ENCODE results near the gene PRKN. TPM values are rescaled to one million over a fixed set of nuclear protein-coding genes. Genes with fewer than 3 reads are reported as not detected.

The PRKN gene
- total RNA-seq, 2 donors from 2014 or later, result 3.3 to 4.8 TPM

- 80 to 91% methylated on average over 1 of the region's 1 CpG for WGBS, 2 experiments (ENCODE audit: insufficient coverage in 1 of 2, insufficient read length in 1 of 2)
- no peak for TF ChIP-seq CTCF (conservative IDR thresholded peaks at IDR 0.05)
- H3K27me3 Mint-ChIP-seq (ENCODE audit: insufficient read depth), result peaks cover 13% of the 10 kb centered on the region
- Histone ChIP-seq H3K36me3 (ENCODE audit: control insufficient read depth, insufficient read depth, low read length) (no peaks in the 10 kb centered on the region), H3K4me3 (ENCODE audit: low read length) (no peak overlapping the region), H3K9me3 (ENCODE audit: control insufficient read depth, low read length) (no peaks in the 10 kb centered on the region), H3K27me3 (ENCODE audit: control insufficient read depth, insufficient read depth, low read length, poor library complexity, severe bottlenecking) (peaks cover 14% of the 10 kb centered on the region), H3K9ac (ENCODE audit: extremely low read depth, low read length, poor library complexity, severe bottlenecking) (no peak overlapping the region), H3K27ac (ENCODE audit: low read depth, low read length) (no peak overlapping the region), H3K4me1 (ENCODE audit: control insufficient read depth, insufficient read depth, low read length) (no peaks in the 10 kb centered on the region)
- no peak overlapping the region for H3K4me3 Mint-ChIP-seq
- peaks cover 4% of the 10 kb centered on the region for H3K4me1 Mint-ChIP-seq
- no peaks in the 10 kb centered on the region for H3K36me3 Mint-ChIP-seq (ENCODE audit: low read depth)
- no peak for DNase-seq
- H3K9me3 Mint-ChIP-seq, result no peaks in the 10 kb centered on the region
- no peak overlapping the region for H3K27ac Mint-ChIP-seq
These were observed 771.5 kb downstream of the PRKN start for GRCh38 chr6:161956082-161956481.

GRCh38 chr6:161954699-161955276 is 772.8 kb downstream of the PRKN start:
- H3K9me3 Mint-ChIP-seq, result peaks cover 10% of the 10 kb centered on the region
- no peak overlapping the region for H3K4me3 Mint-ChIP-seq
- no peak overlapping the region for H3K27ac Mint-ChIP-seq
- H3K9ac ChIP-seq (ENCODE audit: extremely low read depth, low read length, poor library complexity, severe bottlenecking), result no peak overlapping the region
- H3K4me3 ChIP-seq (ENCODE audit: low read length), result no peak overlapping the region
- peaks cover 11% of the 10 kb centered on the region for H3K27me3 Mint-ChIP-seq (ENCODE audit: insufficient read depth)
- WGBS, 2 experiments (ENCODE audit: insufficient coverage in 1 of 2, insufficient read length in 1 of 2), result 82 to 100% methylated on average over 1 to 5 of the region's 5 CpGs
- H3K27me3 ChIP-seq (ENCODE audit: control insufficient read depth, insufficient read depth, low read length, poor library complexity, severe bottlenecking), result peaks cover 4% of the 10 kb centered on the region
- no peak for TF ChIP-seq CTCF (conservative IDR thresholded peaks at IDR 0.05)
- H3K36me3 Mint-ChIP-seq (ENCODE audit: low read depth), result peaks cover 3% of the 10 kb centered on the region
- H3K36me3 ChIP-seq (ENCODE audit: control insufficient read depth, insufficient read depth, low read length), result no peaks in the 10 kb centered on the region
- H3K27ac ChIP-seq (ENCODE audit: low read depth, low read length), result no peak overlapping the region
- H3K4me1 ChIP-seq (ENCODE audit: control insufficient read depth, insufficient read depth, low read length), result no peaks in the 10 kb centered on the region
- DNase-seq, result no peak
- peaks cover 4% of the 10 kb centered on the region for H3K4me1 Mint-ChIP-seq
- no peaks in the 10 kb centered on the region for H3K9me3 ChIP-seq (ENCODE audit: control insufficient read depth, low read length)

- Histone ChIP-seq H3K4me1 (ENCODE audit: control insufficient read depth, insufficient read depth, low read length) (no peaks in the 10 kb centered on the region), H3K9me3 (ENCODE audit: control insufficient read depth, low read length) (no peaks in the 10 kb centered on the region), H3K4me3 (ENCODE audit: low read length) (no peak overlapping the region), H3K9ac (ENCODE audit: extremely low read depth, low read length, poor library complexity, severe bottlenecking) (no peak overlapping the region), H3K27ac (ENCODE audit: low read depth, low read length) (no peak overlapping the region), H3K27me3 (ENCODE audit: control insufficient read depth, insufficient read depth, low read length, poor library complexity, severe bottlenecking) (no peaks in the 10 kb centered on the region), H3K36me3 (ENCODE audit: control insufficient read depth, insufficient read depth, low read length) (no peaks in the 10 kb centered on the region)
- no peak overlapping the region for H3K27ac Mint-ChIP-seq
- no peak for TF ChIP-seq CTCF (conservative IDR thresholded peaks at IDR 0.05)
- H3K27me3 Mint-ChIP-seq (ENCODE audit: insufficient read depth), result peaks cover 13% of the 10 kb centered on the region
- peaks cover 3% of the 10 kb centered on the region for H3K36me3 Mint-ChIP-seq (ENCODE audit: low read depth)
- DNase-seq, result no peak
- WGBS, 2 experiments (ENCODE audit: insufficient coverage in 1 of 2, insufficient read length in 1 of 2), result 90 to 94% methylated on average over 7 to 10 of the region's 10 CpGs
- peaks cover 4% of the 10 kb centered on the region for H3K4me1 Mint-ChIP-seq
- H3K4me3 Mint-ChIP-seq, result no peak overlapping the region
- peaks cover 13% of the 10 kb centered on the region for H3K9me3 Mint-ChIP-seq
These were observed 773.5 kb downstream of the PRKN start for GRCh38 chr6:161954077-161954476.

All from endodermal cell (in vitro differentiated cells).